Measurements from ENCODE around the gene SLC39A6. TPM values are rescaled to one million over a fixed set of nuclear protein-coding genes. Genes with fewer than 3 reads are reported as not detected.

Gene SLC39A6
- total RNA-seq, 1 experiment from 2014 or later: 47.6 TPM

DNA sequence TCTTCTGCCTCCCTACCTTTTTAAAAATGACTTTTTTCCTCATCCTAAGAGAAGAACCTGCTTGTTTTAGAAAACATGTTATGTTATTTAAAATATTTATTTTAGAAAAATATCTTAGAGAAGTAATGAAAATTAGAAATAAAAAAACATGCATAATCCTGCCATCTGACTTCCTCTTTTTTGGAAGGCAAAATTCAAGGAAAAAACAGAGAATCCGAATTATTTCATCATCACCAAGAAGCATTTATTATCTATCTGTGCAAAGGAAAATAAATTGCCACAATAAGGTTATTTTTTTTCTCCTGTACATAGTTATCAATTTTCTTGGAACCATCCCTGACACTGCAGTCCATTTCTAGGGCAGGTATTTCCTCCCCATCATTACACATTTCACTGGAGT is 14.4 kb downstream of the SLC39A6 start:
- Histone ChIP-seq H3K4me3 (ENCODE audit: low read depth in 2 of 2, low read length in 2 of 2) (no peak overlapping the region), H3K9me3 (ENCODE audit: control insufficient read depth, insufficient read depth, low read depth, low read length) (no peaks in the 10 kb centered on the region), H3K4me1 (ENCODE audit: control insufficient read depth, insufficient read depth, low read length) (no peaks in the 10 kb centered on the region), H3K36me3 (ENCODE audit: control insufficient read depth, insufficient read depth, low read length) (peaks cover 9% of the 10 kb centered on the region), H3K27me3 (ENCODE audit: control insufficient read depth, insufficient read depth, low read length) (no peaks in the 10 kb centered on the region), H3K27ac (ENCODE audit: low read length) (no peak overlapping the region)
- in situ Hi-C loops (cut with HindIII; ENCODE audit: low pct_unique_long_range_greater_than_20kb, low sequenced_read_pairs): no loop called here
- DNase-seq (ENCODE audit: low read depth, low spot score) (no peak), ATAC-seq (no peak)
- TF ChIP-seq POLR2AphosphoS5 (IDR thresholded peaks at IDR 0.05; ENCODE audit: low read depth, low read length) (no peak), SIN3A (IDR thresholded peaks at IDR 0.05; ENCODE audit: borderline replicate concordance, insufficient read depth, low read depth, low read length) (no peak), TCF7L2 (IDR thresholded peaks at IDR 0.05; ENCODE audit: low read depth, low read length) (no peak)
- TF ChIP-seq, protein P1, sequence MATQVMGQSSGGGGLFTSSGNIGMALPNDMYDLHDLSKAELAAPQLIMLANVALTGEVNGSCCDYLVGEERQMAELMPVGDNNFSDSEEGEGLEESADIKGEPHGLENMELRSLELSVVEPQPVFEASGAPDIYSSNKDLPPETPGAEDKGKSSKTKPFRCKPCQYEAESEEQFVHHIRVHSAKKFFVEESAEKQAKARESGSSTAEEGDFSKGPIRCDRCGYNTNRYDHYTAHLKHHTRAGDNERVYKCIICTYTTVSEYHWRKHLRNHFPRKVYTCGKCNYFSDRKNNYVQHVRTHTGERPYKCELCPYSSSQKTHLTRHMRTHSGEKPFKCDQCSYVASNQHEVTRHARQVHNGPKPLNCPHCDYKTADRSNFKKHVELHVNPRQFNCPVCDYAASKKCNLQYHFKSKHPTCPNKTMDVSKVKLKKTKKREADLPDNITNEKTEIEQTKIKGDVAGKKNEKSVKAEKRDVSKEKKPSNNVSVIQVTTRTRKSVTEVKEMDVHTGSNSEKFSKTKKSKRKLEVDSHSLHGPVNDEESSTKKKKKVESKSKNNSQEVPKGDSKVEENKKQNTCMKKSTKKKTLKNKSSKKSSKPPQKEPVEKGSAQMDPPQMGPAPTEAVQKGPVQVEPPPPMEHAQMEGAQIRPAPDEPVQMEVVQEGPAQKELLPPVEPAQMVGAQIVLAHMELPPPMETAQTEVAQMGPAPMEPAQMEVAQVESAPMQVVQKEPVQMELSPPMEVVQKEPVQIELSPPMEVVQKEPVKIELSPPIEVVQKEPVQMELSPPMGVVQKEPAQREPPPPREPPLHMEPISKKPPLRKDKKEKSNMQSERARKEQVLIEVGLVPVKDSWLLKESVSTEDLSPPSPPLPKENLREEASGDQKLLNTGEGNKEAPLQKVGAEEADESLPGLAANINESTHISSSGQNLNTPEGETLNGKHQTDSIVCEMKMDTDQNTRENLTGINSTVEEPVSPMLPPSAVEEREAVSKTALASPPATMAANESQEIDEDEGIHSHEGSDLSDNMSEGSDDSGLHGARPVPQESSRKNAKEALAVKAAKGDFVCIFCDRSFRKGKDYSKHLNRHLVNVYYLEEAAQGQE (IDR thresholded peaks at IDR 0.05; ENCODE audit: insufficient read depth in 1 of 2, low read depth in 2 of 2, low read length in 1 of 2): no peak
- TF ChIP-seq, protein P2, sequence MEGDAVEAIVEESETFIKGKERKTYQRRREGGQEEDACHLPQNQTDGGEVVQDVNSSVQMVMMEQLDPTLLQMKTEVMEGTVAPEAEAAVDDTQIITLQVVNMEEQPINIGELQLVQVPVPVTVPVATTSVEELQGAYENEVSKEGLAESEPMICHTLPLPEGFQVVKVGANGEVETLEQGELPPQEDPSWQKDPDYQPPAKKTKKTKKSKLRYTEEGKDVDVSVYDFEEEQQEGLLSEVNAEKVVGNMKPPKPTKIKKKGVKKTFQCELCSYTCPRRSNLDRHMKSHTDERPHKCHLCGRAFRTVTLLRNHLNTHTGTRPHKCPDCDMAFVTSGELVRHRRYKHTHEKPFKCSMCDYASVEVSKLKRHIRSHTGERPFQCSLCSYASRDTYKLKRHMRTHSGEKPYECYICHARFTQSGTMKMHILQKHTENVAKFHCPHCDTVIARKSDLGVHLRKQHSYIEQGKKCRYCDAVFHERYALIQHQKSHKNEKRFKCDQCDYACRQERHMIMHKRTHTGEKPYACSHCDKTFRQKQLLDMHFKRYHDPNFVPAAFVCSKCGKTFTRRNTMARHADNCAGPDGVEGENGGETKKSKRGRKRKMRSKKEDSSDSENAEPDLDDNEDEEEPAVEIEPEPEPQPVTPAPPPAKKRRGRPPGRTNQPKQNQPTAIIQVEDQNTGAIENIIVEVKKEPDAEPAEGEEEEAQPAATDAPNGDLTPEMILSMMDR (IDR thresholded peaks at IDR 0.05): no peak
- BruUV-seq (replicated peaks): no TSS peak
- CTCF ChIA-PET: no interaction called here
- POLR2A ChIA-PET: no interaction called here
- intact Hi-C loops (cut with micrococcal nuclease; ENCODE audit: unreplicated experiment): no loop called here

DNA sequence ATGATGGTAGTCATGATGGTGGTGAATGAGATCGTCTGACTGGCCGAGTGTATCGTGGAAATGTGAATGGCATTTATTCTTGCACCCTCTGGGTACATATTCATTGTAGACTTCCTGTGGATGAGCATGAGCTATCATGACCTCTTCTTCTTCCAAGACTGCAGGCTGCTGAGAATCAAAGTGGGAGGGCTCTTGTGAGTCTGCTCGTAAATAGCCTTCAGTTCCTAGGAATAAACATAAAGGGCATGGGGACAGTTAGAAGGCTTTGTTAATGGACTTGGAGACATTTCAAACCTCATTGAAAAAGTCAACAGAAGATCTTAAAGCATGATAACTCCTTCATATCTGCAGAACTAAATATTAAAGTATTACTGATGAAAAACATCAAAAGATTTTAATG is 14.9 kb downstream of the SLC39A6 start:
- intact Hi-C loops (cut with micrococcal nuclease; ENCODE audit: unreplicated experiment): no loop called here
- H3K27ac ChIP-seq (ENCODE audit: low read length): no peak overlapping the region

More for the DNA sequence above, 14.9 kb downstream of the SLC39A6 start:
- no peaks in the 10 kb centered on the region for H3K9me3 ChIP-seq (ENCODE audit: control insufficient read depth, insufficient read depth, low read depth, low read length)
- no peak overlapping the region for H3K4me3 ChIP-seq (ENCODE audit: low read depth in 2 of 2, low read length in 2 of 2)
- in situ Hi-C loops (cut with HindIII; ENCODE audit: low pct_unique_long_range_greater_than_20kb, low sequenced_read_pairs): no loop called here
- DNase-seq (ENCODE audit: low read depth, low spot score) (no peak), ATAC-seq (no peak)
- H3K36me3 ChIP-seq (ENCODE audit: control insufficient read depth, insufficient read depth, low read length): peaks cover 11% of the 10 kb centered on the region
- ChIA-PET CTCF (no interaction called here), POLR2A (no interaction called here)
- H3K27me3 ChIP-seq (ENCODE audit: control insufficient read depth, insufficient read depth, low read length): no peaks in the 10 kb centered on the region
- no peaks in the 10 kb centered on the region for H3K4me1 ChIP-seq (ENCODE audit: control insufficient read depth, insufficient read depth, low read length)
- TF ChIP-seq POLR2AphosphoS5 (IDR thresholded peaks at IDR 0.05; ENCODE audit: low read depth, low read length): no peak
- TF ChIP-seq SIN3A (IDR thresholded peaks at IDR 0.05; ENCODE audit: borderline replicate concordance, insufficient read depth, low read depth, low read length): no peak
- TF ChIP-seq TCF7L2 (IDR thresholded peaks at IDR 0.05; ENCODE audit: low read depth, low read length): no peak
- TF ChIP-seq, protein P2 (IDR thresholded peaks at IDR 0.05): no peak
- TF ChIP-seq, protein P1 (IDR thresholded peaks at IDR 0.05; ENCODE audit: insufficient read depth in 1 of 2, low read depth in 2 of 2, low read length in 1 of 2): no peak
- BruUV-seq (replicated peaks): no TSS peak

Measured in Panc1 (cell line).